CD4-positive, alpha-beta T cell treated with Interleukin-6 for 4 hours (primary cell): ENCODE results near the gene FBN1.

ENCODE experiments used
- DNase-seq: peaks from one replicate; pipeline ENCODE4 v3.0.0-alpha.2; 2020; ENCODE audit warnings: mixed read lengths

Gene FBN1

GRCh38 chr15:48650931-48651330, 5.4 kb upstream of the FBN1 start:
- no peak for DNase-seq

GRCh38 chr15:48647962-48648361, 2.5 kb upstream of the FBN1 start:
- DNase-seq = no peak

GRCh38 chr15:48646331-48646730, 822 bp upstream of the FBN1 start:
- no peak for DNase-seq

- DNase-seq = no peak
Measured at GRCh38 chr15:48644827-48645557, 517 bp downstream of the FBN1 start.

GRCh38 chr15:48644467-48644826, 1.1 kb downstream of the FBN1 start:
- no peak for DNase-seq

- no peak for DNase-seq
Measured at GRCh38 chr15:48643776-48644466, 1.6 kb downstream of the FBN1 start.

- no peak for DNase-seq
Measured at GRCh38 chr15:48643206-48643605, 2.3 kb downstream of the FBN1 start.

GRCh38 chr15:48642795-48643194, 2.7 kb downstream of the FBN1 start:
- no peak for DNase-seq

- no peak for DNase-seq
Measured at GRCh38 chr15:48641416-48641815, 4.1 kb downstream of the FBN1 start.

GRCh38 chr15:48638963-48639362, 6.5 kb downstream of the FBN1 start:
- no peak for DNase-seq

GRCh38 chr15:48637639-48638038, 7.9 kb downstream of the FBN1 start:
- DNase-seq = no peak

- DNase-seq = no peak
Measured at GRCh38 chr15:48636511-48636910, 9.0 kb downstream of the FBN1 start.

- no peak for DNase-seq
Measured at GRCh38 chr15:48634893-48635292, 10.6 kb downstream of the FBN1 start.

GRCh38 chr15:48634096-48634495, 11.4 kb downstream of the FBN1 start:
- no peak for DNase-seq

GRCh38 chr15:48632651-48633050, 12.9 kb downstream of the FBN1 start:
- no peak for DNase-seq

- DNase-seq = no peak
Measured at GRCh38 chr15:48631176-48631770, 14.2 kb downstream of the FBN1 start.

GRCh38 chr15:48630245-48630644, 15.3 kb downstream of the FBN1 start:
- DNase-seq = no peak

- DNase-seq = no peak
Measured at GRCh38 chr15:48628832-48629231, 16.7 kb downstream of the FBN1 start.

- DNase-seq = no peak
Measured at GRCh38 chr15:48627260-48627940, 18.1 kb downstream of the FBN1 start.

- no peak for DNase-seq
Measured at GRCh38 chr15:48625126-48625525, 20.4 kb downstream of the FBN1 start.

GRCh38 chr15:48624700-48625099, 20.8 kb downstream of the FBN1 start:
- no peak for DNase-seq

- DNase-seq = no peak
Measured at GRCh38 chr15:48623456-48623855, 22.1 kb downstream of the FBN1 start.

- DNase-seq = no peak
Measured at GRCh38 chr15:48622237-48622636, 23.3 kb downstream of the FBN1 start.

- DNase-seq = no peak
Measured at GRCh38 chr15:48619446-48619845, 26.1 kb downstream of the FBN1 start.
